Activated gamma-delta T cell treated with anti-CD3 and anti-CD28 coated beads, Interleukin-2, amount 50 U/mL, for 16 hours (primary cell): ENCODE measurements around the gene RGPD8.

Experiments used
- DNase-seq: peaks from one replicate; pipeline ENCODE4 v3.0.0-alpha.2; 2020; ENCODE audit warnings: low read depth

Gene RGPD8

DNA sequence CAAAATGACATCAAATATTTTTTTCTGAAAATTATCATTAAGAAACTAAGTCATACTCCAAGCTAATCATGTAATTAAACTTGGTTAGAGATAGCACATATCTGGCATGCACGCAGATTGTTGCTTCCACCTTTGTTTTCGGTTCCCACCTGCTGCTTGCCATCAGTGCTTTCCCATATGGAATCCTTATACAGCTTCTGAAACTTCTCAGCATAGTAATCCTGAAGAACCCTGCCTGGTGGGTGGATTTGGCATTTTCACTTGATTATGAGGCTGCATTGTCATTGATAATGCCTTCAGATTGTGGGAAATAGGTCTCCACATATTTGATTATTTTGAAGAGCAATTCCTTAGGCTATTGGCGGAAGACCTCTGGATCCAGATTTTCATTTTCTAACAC, 110.5 kb downstream of the RGPD8 start:
- DNase-seq, result no peak

DNA sequence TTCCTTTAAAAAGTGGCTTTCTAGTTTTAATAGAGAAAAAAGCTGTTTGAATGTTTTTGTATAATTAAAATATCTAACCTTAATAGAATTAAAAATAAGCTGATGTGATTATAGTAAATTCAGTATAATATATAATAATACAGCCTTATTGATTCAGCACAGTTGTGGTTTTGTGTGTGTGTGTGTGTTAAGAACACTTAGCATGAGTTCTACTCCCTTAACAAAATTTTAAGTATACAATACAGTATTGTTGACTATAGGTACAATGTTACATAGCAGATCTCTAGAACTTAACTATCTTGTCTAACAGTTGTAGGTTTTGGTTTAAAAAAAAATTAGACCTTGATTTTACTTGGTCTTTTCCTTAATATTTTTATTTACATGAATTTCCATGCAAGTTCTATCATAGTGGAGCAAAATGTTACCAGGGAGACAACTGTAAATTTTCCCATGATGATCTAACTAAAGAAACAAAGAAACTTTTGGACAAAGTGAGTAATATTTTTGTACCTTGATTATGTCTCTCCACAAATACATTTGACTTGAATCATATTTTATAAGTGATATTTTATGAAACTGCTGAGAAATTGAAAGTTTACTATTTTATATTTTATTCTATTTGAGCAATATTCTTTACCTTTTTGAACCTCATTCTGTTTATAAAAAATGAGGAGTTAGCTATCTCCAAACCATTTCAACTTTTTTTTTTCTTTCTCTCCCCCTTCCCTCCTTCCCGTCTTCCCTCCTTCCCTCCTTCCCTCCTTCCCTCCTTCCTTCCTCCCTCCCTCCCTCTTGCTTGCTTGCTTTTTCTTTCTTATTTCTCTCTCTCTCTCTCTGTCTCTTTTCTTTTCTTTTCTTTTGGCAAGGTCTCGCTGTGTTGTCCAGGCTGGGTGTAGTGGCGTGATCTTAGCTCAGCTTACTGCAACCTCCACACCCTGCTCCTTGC, 111.8 kb downstream of the RGPD8 start:
- no peak for DNase-seq
